Measurements from ENCODE around the gene IQCB1. TPM values are rescaled to one million over a fixed set of nuclear protein-coding genes. Genes with fewer than 3 reads are reported as not detected.
"Not testable (repeated sequence)": the region's sequence is repeated elsewhere in the genome, so short reads cannot be mapped to it uniquely, and the experiment has no call there.

Gene IQCB1
- total RNA-seq, 1 donor from 2014 or later: 11.8 TPM

GRCh38 chr3:121748680-121749275 is 86.1 kb downstream of the IQCB1 start:
- DNase-seq (ENCODE audit: low read depth, low spot score): no peak

DNA sequence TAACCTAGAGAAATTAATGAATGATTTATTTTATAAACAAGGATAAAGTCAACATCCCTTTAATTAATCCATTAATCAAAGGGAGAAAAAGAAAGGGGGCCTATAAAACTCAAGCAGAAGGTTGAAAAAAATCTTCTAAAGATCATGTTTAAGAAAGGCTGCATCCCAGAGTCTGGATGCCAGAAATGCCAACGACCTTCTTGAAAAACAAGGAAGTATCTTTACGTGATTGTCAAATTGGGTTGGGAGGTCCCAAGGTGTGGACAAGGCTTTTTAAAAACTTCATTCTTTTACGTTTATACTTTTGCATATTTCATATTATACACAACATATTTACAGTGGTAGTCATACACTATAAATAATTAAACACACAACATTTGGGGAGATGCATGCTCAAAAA is 86.9 kb downstream of the IQCB1 start:
- no peak for DNase-seq (ENCODE audit: low read depth, low spot score)

GRCh38 chr3:121743106-121743505 is 91.8 kb downstream of the IQCB1 start:
- DNase-seq (ENCODE audit: low read depth, low spot score): not testable (repeated sequence)

DNA sequence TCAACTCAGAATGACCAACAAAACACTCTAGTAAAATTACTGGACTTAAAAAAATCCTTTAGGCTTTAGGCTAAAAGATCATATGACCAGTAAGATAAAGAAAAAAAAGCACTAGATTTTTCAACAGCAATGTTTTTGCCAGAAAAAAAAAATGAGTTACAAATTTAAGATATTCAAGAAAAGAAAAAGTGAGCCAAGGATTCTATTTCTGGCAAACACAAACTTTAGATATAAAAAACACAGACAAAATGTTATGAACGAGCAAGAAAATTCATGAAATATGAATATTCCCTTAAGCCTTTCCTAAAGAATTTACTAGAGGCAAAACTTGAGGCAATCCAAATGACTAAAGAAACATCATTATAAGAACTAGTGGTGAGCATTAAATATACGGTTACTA is 94.0 kb downstream of the IQCB1 start:
- DNase-seq (ENCODE audit: low read depth, low spot score): no peak

DNA sequence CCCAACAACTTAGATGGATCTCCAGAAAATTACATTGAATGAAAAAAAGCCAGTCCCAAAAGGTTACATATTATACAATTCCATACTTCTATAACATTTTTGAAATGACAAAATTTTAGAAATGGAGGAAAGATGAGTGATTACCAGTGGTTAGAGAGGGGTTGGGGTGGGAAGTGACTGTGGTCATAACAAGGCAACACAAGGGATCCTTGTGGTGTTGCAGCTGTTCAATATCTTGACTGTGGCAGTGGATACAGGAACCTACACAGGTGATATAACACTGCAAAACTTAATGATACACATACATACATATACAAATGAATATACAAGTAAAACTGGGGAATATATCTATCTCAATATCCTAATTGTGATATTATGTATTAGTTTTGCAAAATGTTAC is 95.0 kb downstream of the IQCB1 start:
- DNase-seq (ENCODE audit: low read depth, low spot score): no peak

GRCh38 chr3:121737644-121738043 is 97.2 kb downstream of the IQCB1 start:
- DNase-seq (ENCODE audit: low read depth, low spot score): no peak

DNA sequence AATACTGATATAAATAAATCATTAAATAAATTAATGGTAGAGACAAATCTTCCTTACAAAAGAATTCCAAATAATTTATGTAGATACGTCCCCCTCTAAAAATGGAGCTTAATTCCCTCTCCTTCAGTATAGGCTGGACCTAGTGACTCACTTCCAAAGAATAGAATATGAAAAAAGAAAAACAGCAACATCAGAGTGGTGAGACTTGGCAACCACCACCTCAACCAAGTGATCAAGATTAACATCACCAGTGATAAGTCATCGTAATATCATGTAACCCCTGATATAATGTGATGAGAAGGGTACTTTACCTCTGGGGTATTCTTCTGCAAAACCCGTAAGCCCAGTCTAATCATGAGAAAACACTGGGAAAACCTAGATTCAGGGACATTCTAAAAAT is 98.7 kb downstream of the IQCB1 start:
- DNase-seq (ENCODE audit: low read depth, low spot score): no peak

- DNase-seq (ENCODE audit: low read depth, low spot score): no peak
These were observed 99.7 kb downstream of the IQCB1 start for GRCh38 chr3:121735047-121735696.

- DNase-seq (ENCODE audit: low read depth, low spot score): no peak
These were observed 103.7 kb downstream of the IQCB1 start for GRCh38 chr3:121730940-121731687.

GRCh38 chr3:121724130-121724529 is 110.7 kb downstream of the IQCB1 start:
- no peak for DNase-seq (ENCODE audit: low read depth, low spot score)

DNA sequence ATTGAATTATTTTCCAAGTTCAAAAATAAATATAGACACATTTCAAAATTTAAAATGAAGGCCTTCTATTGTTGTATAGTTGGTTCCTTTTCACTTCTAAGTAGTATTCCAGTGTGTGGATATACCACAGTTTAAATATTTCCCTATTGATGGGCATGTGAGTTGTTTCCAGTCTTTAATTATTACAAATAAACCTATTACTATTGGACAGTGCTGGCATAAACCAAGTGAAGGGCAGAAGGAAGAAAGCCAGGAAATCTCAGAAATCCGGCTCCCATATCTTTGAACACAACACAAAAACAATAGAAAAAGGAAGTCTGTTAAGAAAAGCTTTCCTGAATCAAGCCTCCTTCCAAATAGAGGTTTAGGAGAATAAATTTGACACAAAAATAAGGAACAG is 111.4 kb downstream of the IQCB1 start:
- peak; percentile 55 for DNase-seq (ENCODE audit: low read depth, low spot score)

DNA sequence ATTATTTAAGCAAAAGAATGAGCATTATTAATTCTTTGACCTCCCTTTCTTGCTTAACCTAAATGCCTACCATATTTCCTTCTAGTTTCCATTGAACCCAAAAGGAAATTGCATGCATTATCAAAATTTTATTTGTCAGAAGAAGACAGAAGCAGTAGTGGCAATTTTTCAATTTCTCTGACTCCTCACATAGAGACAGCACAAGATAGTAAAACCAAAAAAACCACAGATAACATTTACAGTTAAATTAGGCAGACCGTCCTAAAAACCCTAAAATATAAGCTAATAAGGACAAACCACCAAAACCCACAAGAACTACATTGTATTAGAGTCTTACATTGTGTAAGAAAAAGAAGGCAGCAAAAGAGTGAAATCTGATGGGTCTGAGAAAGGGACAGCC is 112.4 kb downstream of the IQCB1 start:
- no peak for DNase-seq (ENCODE audit: low read depth, low spot score)

DNA sequence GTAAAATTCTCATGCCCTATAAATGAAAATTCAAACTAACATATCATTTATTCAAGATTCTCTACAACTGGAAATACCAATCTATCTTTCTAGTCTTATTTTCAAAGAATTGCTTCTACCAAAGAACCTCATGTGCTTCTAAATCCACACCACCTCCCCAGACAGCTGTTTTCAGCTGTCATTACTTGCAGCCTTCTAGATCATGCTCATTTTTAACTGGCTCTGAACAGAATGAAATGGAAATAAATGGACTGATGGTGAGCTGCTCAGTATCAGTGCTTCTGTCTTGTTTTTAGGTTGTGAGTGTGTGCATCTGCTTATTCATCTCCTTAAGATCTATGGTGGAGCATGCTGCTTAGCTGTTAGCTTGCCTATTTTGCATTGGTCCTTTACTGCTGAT is 114.7 kb downstream of the IQCB1 start:
- DNase-seq (ENCODE audit: low read depth, low spot score): no peak

Other genes with a start within 250 kb of the IQCB1 start
- gene FBXO40, start 241.7 kb downstream of the IQCB1 start, total RNA-seq: under 0.01 TPM in 1 of 2 replicates, not detected in the other
- 48.7 and 66.3 TPM in 2 replicates for gene HCLS1, start 174.2 kb downstream of the IQCB1 start, total RNA-seq
- gene GOLGB1, start 85.3 kb downstream of the IQCB1 start, total RNA-seq: 39.3 and 41.0 TPM in 2 replicates
- 1.4 and 3.5 TPM in 2 replicates for gene EAF2, start 149 bp upstream of the IQCB1 start, total RNA-seq
- gene SLC15A2, start 59.3 kb upstream of the IQCB1 start, total RNA-seq: 0.07 and 0.28 TPM in 2 replicates
- gene ILDR1, start 187.2 kb upstream of the IQCB1 start, total RNA-seq: not detected in 2 replicates
- gene CD86, start 220.3 kb upstream of the IQCB1 start, total RNA-seq: not detected in 2 replicates